GM19023 (cell line): ENCODE measurements around the gene KCNK13.

Experiments
- ATAC-seq: cut with Tn5 transposase; IDR thresholded peaks from one replicate; pipeline ENCODE4 v1.9.1; 2021; ENCODE audit warnings: mild to moderate bottlenecking, moderate library complexity; ENCODE audit not compliant: unreplicated experiment

Gene KCNK13

DNA sequence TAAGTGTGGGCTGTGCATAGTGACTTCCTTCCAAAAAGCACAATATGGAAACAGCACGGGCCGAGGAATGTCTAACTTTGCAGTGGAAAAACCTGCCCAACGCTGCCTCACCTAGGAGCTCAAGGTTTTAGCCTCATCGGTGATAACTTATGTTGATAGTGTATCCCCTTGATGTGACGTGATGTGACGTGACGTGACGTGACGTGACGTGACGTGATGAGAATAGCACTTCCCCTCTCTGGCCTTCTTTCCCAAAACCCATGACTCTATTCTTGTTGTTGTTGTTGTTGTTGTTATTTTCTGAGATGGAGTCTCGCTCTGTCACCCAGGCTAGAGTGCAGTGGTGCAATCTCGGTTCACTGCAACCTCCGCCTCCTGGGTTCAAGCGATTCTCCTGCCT lies 64.5 kb downstream of the KCNK13 start:
- ATAC-seq = no peak

DNA sequence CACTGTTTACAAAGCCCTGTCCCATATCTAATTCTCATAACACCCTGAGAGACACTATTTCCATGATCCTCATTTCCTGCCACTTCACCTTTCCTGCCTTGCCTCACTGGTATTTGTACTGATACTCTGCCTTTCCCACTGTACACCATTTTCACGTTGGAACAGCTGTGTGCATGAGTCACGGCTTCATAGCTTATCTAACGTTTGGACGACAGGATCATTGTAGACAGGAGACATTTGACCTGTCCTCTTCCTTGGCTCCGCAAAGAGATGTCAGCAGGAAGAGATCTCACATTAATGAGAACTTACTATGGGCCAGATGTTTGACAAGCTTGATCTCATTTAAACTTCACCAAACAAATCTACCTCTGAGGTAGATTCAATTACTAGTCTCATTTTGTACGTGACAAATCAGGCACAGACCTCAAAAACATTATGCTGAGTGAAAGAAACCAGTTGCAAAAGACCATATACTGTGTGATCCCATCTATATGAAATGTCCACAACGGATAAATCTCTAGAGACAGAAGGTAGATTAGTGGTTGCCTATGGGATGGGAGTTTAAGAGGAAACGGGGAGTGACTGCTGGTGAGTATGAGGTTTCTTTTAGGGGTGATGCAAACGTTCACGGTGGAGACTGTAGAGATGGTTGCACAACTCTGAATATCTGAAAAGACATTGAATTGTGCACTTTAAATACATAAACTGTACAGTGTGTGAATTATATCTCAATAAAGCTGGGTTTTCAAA lies 71.2 kb downstream of the KCNK13 start:
- no peak for ATAC-seq

DNA sequence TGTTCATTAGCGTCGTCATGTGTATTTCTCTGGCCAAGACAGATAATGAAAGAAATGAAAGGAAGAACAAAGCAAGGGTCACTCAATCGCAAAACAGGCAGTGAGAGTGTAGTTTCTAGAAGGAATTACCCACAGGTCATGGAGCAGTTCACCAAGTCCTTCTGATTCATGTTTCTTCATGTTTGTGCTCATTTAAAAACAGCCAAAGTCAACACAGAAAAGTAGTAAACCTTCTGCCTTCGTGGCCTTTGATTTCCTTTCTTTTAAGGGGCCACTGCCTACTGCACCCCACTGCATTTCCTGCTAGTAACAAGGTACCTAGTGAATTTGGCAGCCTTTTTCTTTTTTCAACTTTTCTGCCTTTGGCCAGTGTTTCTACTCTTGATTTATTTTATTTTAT lies 75.1 kb downstream of the KCNK13 start:
- ATAC-seq = no peak

DNA sequence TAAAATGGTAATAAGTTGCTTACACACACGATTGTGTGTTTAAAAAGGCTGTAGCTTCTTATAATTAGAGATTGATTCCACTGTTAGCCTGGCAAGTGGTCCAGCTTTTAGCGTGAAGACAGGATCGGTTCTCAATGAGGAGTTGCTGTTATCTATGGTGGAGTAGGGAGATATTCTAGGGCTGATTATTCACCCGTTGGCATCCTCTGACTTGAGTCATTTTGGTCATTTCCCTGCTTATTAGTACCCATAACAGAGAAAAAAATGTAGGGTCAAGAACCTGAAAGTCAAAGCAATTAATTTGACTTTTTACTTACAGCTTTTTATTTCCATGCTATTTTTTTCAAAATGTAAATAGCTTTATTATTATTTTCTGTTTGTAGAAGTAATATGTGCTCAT lies 76.0 kb downstream of the KCNK13 start:
- no peak for ATAC-seq

DNA sequence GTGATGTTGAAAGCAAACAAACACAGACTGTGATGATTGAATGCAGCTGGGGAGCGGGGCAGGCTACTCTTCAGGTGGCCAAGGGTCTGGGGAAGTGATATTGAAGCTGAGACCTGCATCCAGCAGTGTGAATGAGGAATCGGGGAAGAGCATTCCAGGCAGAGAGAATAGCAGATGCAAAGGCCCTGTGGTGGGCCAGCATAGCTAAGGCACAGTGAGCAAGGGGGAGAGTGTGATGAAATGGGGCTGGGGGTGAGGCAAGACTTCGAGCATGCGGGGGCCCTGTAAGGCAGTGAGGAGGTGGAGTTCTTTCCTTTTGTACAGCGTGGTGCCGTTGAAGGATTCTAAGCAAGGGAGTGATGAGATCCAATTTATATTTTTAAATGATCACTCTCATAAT lies 77.4 kb downstream of the KCNK13 start:
- ATAC-seq = no peak

DNA sequence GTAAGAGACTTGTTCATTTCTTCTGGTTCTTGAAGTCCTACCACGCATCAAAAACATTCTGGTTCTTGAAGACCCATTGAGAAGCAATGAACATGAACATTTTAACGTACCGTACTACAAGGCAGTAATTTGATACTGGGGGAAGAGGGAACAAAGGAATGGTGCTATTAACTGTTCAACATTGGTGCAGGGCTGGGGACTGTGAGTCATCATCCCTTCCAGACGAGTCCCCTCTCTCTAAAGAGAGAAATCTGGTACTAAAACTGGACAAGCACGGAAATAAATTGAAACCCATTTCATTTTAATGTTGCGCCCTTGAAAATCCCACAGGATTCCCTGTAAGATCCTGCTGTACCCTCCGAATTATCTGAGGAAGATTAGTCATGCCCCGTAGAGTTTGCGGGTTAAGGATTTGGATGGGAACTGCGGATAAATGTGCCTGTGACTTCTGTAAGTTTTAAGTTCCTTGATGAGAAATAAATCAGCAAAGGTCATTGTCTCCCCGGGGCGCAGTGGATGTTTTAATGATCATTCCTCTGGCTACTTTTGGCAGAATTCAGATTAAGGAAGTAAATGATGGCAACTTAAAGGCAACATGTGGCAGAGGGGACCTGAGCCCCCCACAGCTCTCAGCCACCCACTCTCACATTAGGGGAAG lies 78.6 kb downstream of the KCNK13 start:
- no peak for ATAC-seq

DNA sequence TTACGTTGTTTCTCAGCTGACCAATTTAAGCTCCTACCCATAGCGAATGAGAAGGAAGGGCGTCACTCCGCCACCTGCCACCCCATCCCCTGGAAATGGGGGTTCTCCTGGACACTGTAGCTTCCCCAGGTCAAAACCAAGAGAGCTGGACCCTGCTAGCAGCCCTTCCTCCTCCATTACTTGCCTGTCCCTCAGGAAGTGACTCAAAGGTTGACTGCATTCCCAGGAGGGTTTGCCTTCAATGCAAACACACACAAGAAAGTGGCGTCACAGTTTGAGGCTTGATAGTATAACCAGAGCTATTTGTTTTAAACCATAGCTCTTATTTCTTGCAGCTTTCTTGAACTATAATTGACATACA lies 79.1 kb downstream of the KCNK13 start:
- ATAC-seq = no peak

DNA sequence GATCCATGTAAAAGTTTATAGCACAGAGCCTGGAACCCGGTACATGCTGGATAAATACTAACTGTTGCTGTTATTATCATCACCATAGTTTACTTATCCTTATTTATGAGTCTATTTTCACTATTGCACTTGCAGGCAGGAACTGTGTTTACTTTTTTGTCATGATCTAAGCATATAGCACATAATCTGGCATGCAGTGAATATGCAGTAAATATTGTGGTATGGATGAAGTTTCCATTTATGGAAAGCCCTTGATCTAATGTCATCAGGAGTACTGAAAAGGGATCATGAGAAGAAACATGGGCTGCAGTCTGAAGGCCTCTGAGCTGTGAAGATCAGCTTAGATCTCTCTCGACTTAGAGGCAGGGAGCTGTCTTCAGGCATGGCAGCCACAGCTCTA lies 91.6 kb downstream of the KCNK13 start:
- ATAC-seq = no peak

DNA sequence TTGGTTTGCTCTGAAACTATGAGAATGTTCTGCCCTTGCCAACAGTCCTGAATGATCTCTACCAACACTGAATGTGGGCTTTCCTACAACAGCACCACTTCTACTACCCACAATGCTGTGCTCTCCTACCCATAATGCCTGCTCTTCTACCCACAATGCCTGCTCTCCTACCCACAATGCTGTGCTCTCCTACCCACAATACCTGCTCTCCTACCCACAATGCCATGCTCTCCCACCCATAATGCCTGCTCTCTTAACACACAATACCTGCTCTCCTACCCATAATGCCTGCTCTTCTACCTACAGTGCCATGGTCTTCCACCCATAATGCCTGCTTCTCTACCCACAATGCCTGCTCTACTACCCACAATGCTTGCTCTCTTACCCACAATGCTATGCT lies 92.3 kb downstream of the KCNK13 start:
- ATAC-seq = no peak

DNA sequence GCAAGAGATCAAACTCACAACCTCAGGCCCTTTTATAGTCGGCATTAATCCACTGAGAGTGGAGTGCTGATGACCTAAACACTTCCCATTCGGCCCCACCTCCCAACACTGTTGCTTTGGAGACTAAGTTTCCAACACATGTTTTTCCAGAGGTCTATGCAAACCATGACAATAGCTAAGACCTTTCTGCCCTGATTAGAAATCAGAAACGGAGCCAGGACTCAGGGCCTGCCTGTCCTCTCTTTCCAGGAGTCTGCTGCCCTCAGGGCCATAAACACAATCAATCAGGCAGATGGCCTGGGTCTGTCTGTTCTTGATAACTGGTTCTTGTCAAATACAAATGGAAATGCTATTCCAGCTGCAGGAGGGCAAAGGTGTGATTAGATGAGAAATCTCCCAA lies 97.4 kb downstream of the KCNK13 start:
- no peak for ATAC-seq

DNA sequence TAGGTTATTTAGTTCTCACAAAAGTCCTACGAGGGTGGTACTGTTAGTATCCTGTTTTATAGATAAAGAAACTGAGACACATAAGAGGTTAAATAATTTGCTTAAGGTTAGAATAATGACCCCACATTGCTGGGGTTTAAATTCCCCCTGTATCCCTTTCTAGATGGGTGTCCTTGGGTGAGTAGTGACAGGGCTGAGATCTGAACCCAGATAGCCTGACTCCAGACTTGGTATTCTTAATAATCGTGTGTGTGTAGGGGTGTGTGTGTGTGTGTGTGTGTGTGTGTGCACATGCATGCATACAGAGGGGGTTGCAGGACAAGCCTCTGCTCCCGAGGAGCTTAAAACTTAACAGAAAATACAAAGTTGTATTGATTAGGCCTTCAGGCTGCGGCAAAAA lies 97.9 kb downstream of the KCNK13 start:
- ATAC-seq = no peak

DNA sequence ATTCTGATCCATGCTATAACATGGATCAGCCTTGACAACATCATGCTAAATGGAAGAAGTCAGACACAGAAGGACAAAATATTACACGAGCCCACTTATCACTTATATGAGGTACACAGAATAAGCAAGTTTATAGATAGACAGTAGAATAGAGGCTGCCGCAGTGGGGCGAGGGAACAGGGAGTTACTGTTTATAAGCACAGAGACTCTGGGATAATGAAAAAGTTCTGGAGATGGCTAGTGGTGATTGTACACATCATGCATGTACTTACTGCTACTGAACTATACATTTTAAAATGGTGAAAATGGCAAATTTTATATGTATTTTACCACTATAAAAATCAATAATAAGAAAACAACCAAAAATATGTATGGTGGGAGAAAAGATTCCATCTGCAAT lies 99.3 kb downstream of the KCNK13 start:
- no peak for ATAC-seq

DNA sequence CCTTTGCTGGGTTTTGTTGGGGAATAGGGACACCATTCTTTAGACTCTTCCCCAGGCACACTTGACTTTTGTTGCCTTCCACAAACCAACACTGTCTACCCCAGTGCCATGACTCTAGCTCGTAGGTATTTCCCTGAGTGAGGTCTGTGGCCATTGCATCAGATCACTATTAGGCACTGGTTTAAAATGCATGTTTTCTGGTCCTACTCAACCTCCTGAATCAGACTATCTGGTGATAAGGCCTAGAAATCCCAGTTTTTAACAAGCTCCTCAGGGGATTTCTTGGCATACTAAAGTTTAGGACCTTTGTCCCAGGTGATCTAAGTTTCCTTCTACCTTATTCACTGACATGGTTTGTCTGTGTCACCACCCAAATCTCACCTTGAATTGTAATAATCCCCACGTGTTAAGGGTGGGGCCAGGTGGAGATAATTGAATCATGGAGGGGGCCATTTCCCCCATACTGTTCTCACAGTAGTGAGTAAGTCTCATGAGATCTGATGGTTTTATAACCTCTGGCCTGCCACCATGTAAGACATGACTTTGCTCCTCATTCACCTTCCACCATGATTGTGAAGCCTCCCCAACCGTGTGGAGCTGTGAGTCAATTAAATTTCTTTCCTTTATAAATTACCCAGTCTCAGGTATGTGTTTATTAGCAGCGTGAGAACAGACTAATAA lies 106.8 kb downstream of the KCNK13 start:
- ATAC-seq = no peak

DNA sequence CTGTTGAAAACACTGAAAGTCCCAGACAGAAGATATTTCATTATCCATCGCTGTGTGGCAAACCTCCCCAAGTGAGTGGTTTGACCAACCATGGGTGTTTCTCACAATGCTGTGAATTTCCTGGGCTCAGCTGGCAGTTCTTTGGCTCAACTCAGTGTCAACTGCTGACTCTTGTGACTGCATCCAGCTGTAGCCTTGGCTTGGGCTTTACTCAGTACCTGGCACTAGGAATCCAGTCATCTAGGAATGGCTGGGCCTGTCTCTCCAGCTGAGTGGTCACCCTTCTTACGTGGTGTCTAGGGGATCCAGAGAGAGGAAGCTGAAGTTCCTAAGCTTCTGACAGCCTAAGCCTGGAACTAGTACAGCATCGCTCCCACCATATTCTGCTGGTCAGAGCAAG lies 113.8 kb downstream of the KCNK13 start:
- no peak for ATAC-seq

DNA sequence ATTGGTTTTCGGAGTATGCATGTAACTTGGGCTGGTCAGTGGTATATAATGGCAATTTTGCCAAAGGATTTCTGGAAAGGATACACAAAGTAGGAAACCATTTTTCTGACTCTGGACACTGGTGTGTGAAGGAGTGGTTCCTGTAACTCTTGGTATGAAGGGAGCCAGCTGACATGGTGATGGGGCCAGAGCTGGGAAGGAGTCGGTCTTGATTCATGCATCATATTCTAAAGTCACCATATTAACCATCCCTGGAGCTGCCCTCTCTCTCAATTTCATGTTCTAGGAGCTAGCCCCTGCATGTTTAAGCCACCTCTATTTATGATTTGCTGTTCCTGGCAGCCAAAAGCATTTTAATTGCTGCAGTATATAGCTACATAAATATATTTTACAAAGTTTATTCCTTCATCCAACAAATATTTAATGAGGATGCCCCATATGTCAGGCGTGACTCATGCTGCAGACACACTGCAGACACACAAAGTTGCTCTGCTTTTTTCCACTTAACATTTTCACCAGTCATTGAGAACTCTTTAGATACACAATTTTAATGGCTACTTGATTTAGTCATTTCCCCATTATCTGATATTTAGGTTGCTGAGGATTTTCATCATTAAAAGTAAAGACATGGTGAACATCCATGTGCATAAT lies 115.9 kb downstream of the KCNK13 start:
- ATAC-seq = no peak

DNA sequence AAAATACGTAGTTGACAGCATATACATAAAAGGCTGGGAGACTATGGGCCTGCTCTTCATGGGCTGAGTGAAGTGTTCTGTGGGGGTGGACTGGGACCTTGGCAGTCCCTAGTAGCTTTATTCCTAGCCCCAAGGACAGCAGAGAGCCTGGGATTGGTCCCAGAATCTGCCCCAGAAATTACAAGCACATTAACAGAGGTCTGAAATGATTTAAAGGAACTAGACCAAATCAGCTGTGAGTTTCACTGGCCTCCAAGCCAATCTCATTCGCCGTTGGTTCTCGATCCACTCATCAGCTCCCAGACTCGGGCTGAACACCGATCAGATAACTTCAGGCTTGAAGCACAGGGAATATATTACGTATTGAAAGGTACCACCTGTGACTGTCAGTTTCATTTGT lies 117.6 kb downstream of the KCNK13 start:
- ATAC-seq = no peak

DNA sequence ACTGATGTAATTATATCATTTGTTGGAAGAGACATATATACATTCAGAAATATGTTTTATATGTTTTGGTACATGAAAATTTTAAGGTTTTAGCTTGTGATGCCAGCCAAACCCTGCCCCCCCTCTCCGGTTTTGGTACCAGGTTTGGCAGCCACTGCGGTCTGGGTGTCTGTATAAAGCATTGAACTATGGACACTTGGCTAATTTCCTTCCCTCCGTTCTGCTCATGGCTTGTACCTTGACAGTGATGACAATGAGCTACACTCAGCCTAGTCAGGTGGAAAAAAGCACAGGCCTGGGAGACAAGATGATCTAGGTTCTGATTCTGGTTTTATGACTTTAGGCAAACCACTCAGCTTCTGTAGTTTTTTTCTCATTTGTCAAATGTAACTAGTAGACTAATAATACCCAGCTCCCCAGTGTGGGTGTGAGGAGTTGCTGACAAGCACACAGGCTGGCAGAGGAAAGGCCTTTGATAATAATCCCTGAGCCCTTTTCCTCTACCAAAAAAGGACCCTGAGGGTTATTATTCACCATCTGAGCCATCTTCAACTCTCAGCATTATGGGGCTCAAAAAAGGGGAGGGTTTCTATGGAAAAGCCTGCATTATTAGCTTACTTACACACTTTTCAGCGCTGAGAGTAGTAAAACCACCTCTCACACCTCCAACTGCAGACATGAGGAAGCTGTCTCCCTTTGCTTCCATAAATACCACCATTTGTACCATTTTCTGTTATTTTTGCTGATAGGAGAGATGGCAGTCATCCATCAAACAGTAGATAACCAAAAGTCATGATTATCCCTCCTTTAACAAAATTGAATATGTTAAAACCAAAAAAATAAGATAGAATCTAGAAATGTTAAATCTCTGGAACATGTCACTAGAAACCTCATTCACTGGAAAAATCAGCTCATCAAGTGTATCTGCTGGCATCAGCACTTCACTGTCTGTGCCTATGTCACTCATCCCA lies 118.3 kb downstream of the KCNK13 start:
- no peak for ATAC-seq

DNA sequence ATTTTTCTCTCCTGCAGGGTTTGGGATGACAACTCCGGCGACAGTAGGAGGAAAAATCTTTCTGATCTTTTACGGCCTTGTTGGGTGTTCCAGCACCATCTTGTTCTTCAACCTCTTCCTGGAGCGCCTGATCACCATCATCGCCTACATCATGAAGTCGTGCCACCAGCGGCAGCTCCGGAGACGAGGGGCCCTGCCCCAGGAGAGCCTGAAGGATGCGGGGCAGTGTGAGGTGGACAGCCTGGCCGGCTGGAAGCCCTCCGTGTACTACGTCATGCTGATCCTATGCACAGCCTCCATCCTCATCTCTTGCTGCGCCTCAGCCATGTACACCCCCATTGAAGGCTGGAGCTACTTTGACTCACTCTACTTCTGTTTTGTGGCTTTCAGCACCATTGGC lies 122.3 kb downstream of the KCNK13 start:
- ATAC-seq = no peak

DNA sequence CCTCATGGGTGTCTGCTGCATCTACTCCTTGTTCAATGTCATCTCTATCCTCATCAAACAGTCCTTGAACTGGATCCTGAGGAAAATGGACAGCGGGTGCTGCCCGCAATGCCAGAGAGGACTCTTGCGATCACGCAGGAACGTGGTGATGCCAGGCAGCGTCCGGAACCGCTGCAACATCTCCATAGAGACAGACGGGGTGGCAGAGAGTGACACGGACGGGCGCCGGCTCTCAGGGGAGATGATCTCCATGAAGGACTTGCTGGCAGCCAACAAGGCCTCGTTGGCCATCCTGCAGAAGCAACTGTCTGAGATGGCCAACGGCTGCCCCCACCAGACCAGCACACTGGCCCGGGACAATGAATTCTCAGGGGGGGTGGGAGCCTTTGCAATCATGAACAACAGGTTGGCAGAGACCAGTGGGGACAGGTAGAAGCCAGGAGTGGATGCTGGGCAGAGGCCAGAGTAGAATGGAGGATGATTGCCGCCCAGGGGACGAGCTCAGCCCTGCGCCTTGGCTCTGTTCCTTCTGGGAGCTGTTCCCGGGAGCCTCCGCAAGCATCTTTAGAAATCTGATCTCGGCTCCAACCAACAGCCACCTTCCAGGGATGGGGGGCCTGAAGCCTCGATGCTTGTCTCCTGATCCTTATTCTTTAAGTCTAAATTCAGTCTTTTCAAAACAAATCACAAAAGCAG lies 122.9 kb downstream of the KCNK13 start:
- ATAC-seq = no peak

DNA sequence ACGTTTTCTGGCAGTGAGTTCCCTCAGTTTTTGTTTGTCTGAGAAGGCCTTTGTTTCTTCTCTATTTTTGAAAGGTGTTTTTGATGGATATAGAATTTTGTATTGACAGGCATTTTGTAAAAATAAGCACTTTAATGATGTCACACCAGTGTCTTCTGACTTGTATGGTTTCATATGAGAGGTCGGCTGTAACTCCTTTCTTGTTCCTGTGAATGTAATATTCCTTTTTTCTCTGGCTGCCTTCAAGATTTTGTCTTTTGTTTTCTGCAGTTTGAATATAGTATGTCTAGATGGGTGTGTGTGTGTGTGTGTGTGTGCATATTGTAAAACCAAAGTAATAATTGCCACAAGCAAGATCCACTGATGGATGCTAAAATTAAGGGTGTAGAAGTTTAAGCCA lies 126.8 kb downstream of the KCNK13 start:
- no peak for ATAC-seq
